ENCODE measurements around the gene CROT.

The CROT gene

DNA sequence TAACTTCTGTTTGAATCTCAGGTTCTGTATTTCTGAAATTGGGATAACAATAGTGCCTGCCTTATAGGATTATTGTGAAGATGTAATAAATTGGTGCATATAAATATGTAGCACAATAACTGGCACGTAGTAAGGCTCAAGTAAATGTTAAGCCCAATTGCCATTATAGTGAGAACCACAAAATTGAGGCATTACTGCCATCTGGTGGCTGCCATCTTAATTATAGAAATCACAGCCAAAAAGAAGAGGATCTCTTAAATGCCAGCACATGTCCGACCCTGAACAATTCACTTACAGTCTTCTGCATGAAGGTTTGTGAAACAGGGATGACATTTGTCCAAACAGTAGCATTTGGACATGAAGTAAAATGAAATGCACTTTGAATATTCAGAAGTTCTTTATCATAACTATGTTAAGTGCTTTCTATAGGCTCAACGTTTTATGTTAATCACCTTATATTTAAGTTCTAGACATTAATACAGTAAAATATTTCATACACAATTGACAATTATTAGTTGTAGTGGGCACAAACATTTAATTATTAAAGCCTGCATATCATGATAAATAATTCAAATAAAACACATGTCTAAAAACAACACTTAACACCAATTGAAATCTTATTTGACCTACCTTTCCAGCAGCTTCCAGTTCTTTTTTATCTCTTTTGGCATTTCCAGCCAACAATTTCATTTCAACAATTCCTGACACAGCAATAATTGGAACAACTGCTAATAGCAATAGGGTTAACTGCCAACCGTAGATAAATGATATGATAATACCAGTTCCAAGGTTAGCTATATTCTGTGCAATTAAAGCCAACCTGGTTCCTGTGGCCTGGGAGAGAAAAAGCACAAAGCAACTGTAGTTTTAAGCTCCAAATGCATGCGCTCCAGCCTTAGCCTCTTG is 71.5 kb downstream of the CROT start:
- peak; percentile 65 for DNase-seq

DNA sequence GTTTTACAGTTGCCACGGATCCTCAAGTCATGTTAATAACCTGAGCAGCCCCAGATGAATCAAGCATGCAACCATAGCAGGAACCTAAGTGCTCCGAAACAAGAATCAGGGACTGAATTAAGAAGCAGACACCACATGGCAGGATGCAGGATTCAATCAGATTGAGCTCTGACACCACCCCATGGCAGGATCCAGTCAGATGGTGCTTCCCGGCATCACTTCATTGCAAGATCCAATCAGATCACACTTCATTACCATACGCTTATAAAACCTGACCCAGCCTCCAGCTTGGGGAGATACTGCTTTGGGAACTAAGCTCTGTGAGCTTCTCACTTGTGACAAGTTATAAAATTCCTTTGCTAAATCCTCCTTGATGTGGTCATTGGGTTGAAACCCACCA is 74.7 kb downstream of the CROT start:
- DNase-seq, result no peak

DNA sequence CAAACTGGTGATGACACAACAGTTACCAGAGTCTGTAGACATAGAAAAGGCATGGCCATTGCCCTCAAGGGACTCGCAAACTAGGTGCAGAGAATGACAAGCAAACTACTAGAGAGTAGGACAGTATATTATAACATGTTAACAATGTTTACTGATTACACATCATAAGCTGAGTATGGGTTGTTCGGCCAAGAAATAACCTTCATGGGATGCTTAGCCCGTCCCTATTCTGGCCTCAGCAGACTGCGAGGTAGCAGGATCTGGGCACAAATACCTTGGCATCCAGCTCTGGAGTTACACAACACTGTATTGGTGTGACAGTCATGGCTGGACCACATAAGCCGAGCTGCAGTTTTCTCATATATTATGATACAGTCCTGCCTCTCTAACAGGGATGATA is 78.6 kb downstream of the CROT start:
- DNase-seq, result no peak

DNA sequence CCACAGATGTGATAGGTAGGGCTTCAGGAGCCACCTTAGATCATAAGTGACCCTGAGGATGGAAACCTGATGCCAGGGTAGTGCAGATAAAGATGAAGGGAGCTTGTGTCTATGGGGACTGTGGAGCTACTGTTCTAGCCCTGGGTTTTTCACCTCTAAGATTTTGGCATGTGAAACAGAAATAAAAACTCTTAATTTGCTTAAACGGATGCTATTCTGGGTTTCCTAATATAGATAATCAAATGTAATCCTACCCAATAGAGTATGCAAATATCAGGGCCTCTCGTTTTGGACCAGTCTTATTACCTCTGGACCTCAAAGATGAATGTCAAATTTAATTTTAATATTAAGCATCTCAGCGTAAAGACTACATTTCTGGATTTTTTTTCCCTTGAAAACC is 80.7 kb downstream of the CROT start:
- no peak for DNase-seq

GRCh38 chr7:87427288-87427687 is 81.8 kb downstream of the CROT start:
- no peak for DNase-seq

DNA sequence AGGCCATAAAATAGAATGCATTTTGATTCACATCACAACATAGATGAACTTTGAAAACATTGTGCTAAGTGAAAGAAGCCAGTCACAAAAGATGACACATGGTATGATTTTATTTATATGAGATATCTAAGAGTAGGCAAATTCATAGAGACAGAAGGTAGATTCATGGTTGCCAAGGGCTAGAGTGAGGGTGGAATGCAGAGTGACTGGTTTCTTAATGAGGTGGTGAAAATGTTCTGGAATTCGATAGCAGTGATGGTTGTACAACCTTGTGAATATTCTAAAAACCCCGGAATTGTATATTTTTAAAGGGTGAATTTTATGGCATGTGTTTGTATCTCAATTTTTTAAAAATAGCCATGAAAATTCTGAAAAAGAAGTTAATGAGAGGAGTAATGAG is 87.1 kb downstream of the CROT start:
- DNase-seq, result no peak

DNA sequence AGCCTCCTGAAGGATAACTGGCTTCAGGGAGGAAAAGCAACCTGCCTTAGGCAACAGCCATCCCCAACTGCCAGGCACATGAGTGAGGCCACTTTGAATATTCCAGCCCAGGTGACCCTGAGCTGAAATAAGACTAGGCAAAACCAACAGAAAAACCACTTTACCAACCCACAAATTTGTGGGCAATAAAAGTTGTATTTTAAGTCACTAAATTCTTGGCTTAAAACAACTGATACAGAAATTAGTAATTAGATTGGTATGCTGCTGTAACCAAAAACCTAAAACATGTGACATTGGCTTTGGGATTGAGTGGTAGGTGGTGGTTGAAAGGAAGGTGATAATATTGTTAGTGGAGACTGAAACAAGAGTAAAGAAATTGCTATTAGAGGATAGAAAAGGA is 90.1 kb downstream of the CROT start:
- no peak for DNase-seq

DNA sequence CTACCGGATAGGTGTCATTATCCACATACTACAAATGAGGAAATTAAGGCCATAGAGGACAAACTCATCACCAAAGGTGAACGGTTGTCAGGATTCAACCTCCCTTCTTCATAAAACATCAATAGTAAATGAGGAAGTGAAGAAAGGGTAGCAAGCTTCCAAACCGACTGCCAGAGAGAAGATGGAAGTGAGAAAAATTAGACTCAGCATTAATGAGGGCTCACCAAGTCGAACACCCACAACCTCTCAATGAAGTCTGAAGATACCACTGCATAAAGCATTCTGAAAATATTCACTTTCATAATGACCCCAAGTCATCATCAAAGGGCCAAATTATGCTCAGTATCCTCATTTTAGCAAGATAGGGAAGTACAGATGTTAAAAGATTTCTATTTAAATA is 100.4 kb downstream of the CROT start:
- DNase-seq, result no peak

DNA sequence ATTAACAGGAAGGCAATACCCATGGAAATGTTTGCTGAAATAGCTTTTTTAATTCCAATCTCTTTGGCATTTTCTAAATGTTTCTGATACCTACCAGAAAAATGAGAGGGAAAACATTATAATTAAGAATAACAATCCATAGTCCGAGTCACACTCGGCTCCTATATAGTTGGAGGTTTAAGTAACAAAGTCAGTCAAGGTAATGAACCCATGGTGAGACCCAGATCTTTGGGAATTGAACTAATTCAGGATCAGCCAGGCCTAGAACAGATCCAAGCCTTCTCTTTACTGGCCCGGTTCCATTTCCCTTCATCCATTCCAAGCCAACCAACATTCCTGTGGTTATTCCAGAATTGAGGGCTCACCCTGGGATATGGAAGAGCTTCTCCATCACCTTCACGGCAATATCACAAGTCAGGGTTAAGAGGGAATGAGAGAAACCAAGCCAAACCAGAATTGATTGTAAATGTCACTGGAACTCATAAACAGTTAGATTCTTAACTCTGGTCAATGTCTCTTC is 101.7 kb downstream of the CROT start:
- no peak for DNase-seq

DNA sequence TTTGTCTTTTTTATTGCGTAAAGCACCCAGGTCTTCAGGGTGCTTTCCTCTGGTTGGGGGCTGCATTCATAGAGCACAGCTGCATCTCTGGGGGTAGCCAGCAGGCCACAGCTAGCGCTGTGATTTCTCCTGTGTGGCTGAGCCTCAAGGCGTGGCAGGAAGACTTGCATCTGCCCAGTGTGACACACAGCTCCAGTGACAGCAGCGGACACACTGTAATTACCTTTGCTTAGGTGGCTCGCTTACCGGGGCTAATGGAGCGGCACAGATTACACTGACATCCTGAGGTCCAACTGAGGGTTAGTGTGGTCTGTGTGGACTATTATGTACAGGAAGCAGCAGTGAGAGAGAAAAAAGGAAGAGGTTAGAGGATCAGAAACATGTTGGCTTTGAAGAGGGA is 102.9 kb downstream of the CROT start:
- DNase-seq, result no peak

Measured in HCEC 1CT (cell line).